PFSK-1 (cell line): ENCODE data around the gene SRRM2.

Source experiments
- FOXP2 ChIP-seq: optimal IDR thresholded peaks from 2 replicates; pipeline ENCODE3; 2011; ENCODE audit warnings: borderline replicate concordance, control low read depth, inconsistent platforms; ENCODE audit not compliant: insufficient read depth; ENCODE audit errors: extremely low read length, extremely low read depth
- POLR2AphosphoS5 ChIP-seq: IDR thresholded peaks from 2 replicates; pipeline ENCODE4 v1.6.1; 2012; ENCODE audit warnings: low read depth, mild to moderate bottlenecking, control low read depth, low read length, moderate library complexity
- REST ChIP-seq, 2 experiments: IDR thresholded peaks; 2 replicates each; pipeline versions ENCODE4 v1.6.1 to v1.8.0; 2011 to 2012; ENCODE audit warnings: low read depth in 2 of 2, low read length in 2 of 2, control low read depth in 1 of 2, inconsistent platforms in 1 of 2, mild to moderate bottlenecking in 1 of 2, moderate library complexity in 1 of 2; ENCODE audit not compliant: insufficient read depth in 1 of 2
- SIN3A ChIP-seq: IDR thresholded peaks from 2 replicates; pipeline ENCODE4 v1.6.1; 2012; ENCODE audit warnings: mild to moderate bottlenecking, low read length, moderate library complexity, borderline replicate concordance; ENCODE audit not compliant: insufficient read depth
- TAF1 ChIP-seq: IDR thresholded peaks from 2 replicates; pipeline ENCODE4 v1.6.1; 2012; ENCODE audit warnings: low read length, control low read depth, borderline replicate concordance; ENCODE audit not compliant: insufficient read depth

Gene SRRM2

DNA sequence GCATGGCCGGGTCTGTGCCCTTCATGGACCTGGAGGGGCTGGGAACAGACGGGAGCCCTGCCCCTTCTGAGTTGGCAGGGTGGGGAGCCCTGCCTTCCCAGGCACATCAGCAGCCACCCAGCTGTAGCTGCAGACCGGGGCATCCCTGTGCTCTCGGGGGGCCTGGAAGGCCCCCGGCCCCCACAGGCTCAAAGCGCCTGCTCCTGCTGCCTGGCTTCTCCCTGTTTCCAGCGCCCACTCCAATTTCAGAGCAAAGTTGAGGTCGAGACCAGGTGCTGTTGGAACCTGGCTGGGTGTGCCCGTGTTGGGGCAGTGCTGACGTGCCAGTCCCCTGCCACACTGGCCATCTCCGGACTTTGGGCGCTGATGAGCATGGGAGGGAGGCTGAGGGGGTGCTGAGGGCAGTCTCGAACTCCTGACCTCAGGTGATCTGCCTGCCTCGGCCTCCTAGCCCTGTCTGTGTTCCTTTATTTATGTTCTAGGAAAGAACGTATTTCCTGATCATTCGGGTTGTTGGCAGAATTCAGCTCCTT lies 27.6 kb upstream of the SRRM2 start:
- no peak for TF ChIP-seq TAF1
- TF ChIP-seq POLR2AphosphoS5 = no peak
- no peak for TF ChIP-seq SIN3A
- no peak for TF ChIP-seq FOXP2
- no peak for TF ChIP-seq REST (IDR thresholded peaks at IDR 0.05; ENCODE audit: insufficient read depth in 1 of 2, low read depth in 2 of 2, low read length in 2 of 2)

DNA sequence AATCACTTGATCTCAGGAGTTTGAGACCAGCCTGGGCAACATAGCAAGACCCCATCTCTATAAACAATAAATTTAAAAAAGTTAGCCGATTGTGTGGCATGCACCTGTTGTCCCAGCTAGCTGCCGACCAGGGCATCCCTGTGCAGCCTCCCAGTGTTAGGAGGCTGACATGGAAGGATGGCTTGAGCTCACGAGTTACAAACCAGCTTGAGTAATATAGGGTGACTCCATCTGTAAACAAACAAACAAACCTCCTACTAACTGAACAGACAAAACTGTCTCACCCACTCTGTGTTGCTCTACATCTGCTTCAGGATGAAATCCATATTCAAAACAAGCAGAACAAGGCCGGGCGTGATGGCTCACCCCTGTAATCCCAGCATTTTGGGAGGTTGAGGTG lies 25.5 kb upstream of the SRRM2 start:
- TF ChIP-seq POLR2AphosphoS5 (no peak), SIN3A (no peak), REST (IDR thresholded peaks at IDR 0.05; ENCODE audit: insufficient read depth in 1 of 2, low read depth in 2 of 2, low read length in 2 of 2) (no peak), FOXP2 (no peak), TAF1 (no peak)

- TF ChIP-seq POLR2AphosphoS5 (no peak), REST (IDR thresholded peaks at IDR 0.05; ENCODE audit: insufficient read depth in 1 of 2, low read depth in 2 of 2, low read length in 2 of 2) (no peak)
Measured at GRCh38 chr16:2728034-2728433, 24.4 kb upstream of the SRRM2 start.

DNA sequence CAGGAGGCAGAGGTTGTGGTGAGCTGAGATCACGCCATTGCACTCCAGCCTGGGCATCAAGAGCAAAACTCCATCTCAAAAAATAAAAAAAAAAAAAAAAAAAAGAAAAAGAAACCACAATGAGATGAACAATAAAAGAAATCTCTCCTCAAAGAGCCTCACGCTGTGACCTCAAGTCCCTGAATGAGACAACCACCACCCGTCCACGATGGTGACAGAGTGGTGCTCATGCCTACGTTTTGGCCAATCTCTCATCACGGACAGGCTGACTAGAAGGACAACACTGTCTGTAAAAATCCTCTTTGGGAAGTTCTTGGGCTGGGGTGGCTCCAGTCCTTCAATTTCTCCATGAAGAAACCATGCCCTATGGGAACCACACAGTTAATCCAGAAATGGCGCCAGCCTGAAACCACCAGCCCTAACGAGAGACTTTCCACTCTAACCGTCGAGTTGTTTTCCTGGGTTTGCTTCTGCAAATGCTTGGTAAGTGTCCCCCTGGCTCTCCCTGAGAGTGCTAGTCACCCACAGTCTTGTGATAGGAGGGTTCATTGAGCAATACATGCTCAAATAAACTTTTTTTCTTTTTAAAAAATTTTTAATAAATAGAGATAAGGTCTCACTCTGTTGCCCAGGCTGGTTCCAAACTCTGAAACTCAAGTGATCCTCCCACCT lies 17.5 kb upstream of the SRRM2 start:
- TF ChIP-seq REST (IDR thresholded peaks at IDR 0.05; ENCODE audit: insufficient read depth in 1 of 2, low read depth in 2 of 2, low read length in 2 of 2) (no peak), POLR2AphosphoS5 (no peak), FOXP2 (no peak), TAF1 (no peak), SIN3A (no peak)

DNA sequence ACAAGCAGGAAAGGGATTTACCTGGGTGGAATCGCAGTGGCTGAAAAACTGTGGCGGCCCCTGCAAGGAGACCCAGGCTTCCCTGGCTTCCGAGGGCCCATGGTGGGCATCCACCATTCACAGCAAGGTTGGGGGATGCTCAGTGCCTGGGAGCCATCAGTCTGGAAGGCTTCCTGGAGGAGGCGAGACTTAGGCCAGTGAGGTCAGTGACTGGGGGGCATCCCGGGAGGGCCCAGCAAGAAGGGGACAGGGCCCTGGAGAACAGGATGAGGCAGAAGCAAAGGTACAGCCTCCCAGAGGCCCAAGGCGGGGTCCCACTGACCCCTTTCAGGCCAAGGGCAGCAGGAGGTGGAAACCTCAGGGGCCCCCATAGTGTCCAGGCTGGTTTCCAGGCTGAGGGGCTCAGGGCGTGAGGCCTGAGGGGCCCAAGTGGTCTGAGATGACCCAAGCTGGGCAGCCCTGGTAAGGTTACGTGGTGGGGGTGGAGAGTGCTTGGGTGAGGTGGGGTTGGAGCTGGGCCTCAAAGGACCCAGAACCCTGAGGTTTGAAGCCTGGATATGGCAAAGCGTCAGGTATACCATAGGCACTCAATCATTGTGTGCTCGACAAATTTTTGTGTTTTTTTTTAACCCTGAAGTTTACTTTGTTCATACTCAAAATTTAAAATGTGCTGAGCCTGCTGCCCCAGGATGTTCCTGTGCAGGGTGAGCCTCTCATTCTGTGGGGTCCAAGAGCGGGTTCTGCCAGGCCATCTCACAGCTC lies 15.8 kb upstream of the SRRM2 start:
- no peak for TF ChIP-seq SIN3A
- no peak for TF ChIP-seq FOXP2
- TF ChIP-seq POLR2AphosphoS5 = no peak
- no peak for TF ChIP-seq REST (IDR thresholded peaks at IDR 0.05; ENCODE audit: insufficient read depth in 1 of 2, low read depth in 2 of 2, low read length in 2 of 2)
- TF ChIP-seq TAF1 = no peak
